ENCODE data around the gene TMPRSS6.

DNA sequence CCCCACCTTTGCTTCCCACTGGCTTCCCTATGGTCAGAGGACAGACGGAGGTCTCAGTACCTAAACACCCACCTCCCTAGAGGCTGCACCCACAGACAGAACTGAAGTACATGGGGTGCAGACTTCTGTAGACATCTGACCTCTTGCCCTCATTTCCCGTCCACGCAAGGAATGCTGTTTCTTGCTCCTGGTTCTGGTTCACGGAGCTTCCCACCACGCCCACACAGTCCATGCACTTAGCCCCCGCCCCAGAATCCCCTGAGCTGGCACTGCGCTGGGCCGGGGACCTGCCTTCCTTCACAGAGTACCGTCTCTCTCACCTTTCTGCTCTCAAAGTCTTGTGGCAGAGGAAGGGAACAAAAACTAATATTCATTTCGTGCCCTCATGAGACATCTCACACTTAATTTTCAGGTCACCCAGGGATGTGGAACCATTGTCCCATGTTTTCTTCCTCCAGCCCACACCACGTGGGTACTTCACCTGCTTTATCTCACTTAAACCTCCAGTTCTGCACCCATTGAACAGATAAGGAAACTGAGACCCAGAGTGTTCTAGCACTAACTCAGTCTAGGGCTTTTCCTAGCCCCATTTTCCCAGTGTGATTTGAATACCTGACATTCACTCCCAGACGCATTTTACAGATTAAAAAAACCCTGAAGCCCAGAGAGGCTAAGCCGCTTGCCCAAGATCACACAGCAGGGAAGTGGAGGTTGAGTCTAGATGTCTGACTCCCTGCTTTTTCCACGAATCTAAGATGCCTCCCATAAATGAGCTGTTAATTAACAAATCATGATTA lies 5.7 kb downstream of the TMPRSS6 start:
- TF ChIP-seq, protein P1, sequence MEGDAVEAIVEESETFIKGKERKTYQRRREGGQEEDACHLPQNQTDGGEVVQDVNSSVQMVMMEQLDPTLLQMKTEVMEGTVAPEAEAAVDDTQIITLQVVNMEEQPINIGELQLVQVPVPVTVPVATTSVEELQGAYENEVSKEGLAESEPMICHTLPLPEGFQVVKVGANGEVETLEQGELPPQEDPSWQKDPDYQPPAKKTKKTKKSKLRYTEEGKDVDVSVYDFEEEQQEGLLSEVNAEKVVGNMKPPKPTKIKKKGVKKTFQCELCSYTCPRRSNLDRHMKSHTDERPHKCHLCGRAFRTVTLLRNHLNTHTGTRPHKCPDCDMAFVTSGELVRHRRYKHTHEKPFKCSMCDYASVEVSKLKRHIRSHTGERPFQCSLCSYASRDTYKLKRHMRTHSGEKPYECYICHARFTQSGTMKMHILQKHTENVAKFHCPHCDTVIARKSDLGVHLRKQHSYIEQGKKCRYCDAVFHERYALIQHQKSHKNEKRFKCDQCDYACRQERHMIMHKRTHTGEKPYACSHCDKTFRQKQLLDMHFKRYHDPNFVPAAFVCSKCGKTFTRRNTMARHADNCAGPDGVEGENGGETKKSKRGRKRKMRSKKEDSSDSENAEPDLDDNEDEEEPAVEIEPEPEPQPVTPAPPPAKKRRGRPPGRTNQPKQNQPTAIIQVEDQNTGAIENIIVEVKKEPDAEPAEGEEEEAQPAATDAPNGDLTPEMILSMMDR (IDR thresholded peaks at IDR 0.05), result no peak
- TF ChIP-seq POLR2AphosphoS5 (IDR thresholded peaks at IDR 0.05) (no peak), EP300 (IDR thresholded peaks at IDR 0.05) (no peak)

Measured in esophagus muscularis mucosa (tissue), 4 donors.